Tibial artery (tissue), 4 donors: ENCODE data around the gene GBA2.
A peak's percentile ranks its signal among the peaks of the same experiment; 100 is the strongest.

ENCODE experiments used
- DNase-seq, 2 donors: peaks; one replicate each; pipeline ENCODE4 v3.0.0-alpha.2; 2019
- H3K27ac ChIP-seq, 2 donors: fragments of 200-600 bp; sonication (generic) in 1 of 2; 1 replicate in 1 of 2; 2 replicates in 1 of 2; pipeline ENCODE4 v1.5.1; 2018 to 2019; ENCODE audit warnings: mild to moderate bottlenecking in 1 of 2
- H3K27me3 ChIP-seq, 2 donors: fragments of 200-600 bp; sonication (generic) in 1 of 2; one replicate each; pipeline versions ENCODE4 v1.5.1 to v1.6.0; 2016 to 2019
- H3K36me3 ChIP-seq, 3 donors: fragments of 200-600 bp; sonication (generic) in 2 of 3; one replicate each; pipeline ENCODE4 v1.5.1; 2016 to 2019; ENCODE audit warnings: mild to moderate bottlenecking in 2 of 3
- H3K4me1 ChIP-seq, 4 donors: fragments of 200-600 bp; sonication (generic) in 2 of 4; 1 replicate in 3 of 4; 2 replicates in 1 of 4; pipeline ENCODE4 v1.5.1; 2016 to 2019
- H3K4me3 ChIP-seq, 2 donors: fragments of 200-600 bp; sonication (generic) in 1 of 2; 1 replicate in 1 of 2; 2 replicates in 1 of 2; pipeline ENCODE4 v1.5.1; 2018 to 2019; ENCODE audit warnings: mild to moderate bottlenecking in 2 of 2
- H3K9me3 ChIP-seq, 3 donors: fragments of 200-600 bp; sonication (generic) in 1 of 3; one replicate each; pipeline ENCODE4 v1.5.1; 2016 to 2019
- CTCF ChIP-seq, 2 experiments: fragments of 200-600 bp in 1 of 2; fragments of 450-650 bp in 1 of 2; IDR thresholded peaks; one replicate each; pipeline ENCODE4 v1.5.1; 2017 to 2019; ENCODE audit warnings: antibody characterized with exemption in 2 of 2, mild to moderate bottlenecking in 1 of 2, moderate library complexity in 1 of 2
- intact Hi-C: fragments of 100-400 bp; cut with DNase I; formaldehyde crosslinking; loops from one replicate; pipeline ENCODE4 v1.15.0; 2023; ENCODE audit warnings: low total_unique reads

GBA2 gene

GRCh38 chr9:35732800-35733541, 16.1 kb downstream of the GBA2 start:
- peak overlapping the region; percentile 65 to 93 for H3K4me3 ChIP-seq
- no peaks in the 10 kb centered on the region for H3K9me3 ChIP-seq
- H3K27me3 ChIP-seq = no peaks in the 10 kb centered on the region
- no peak for TF ChIP-seq CTCF (IDR thresholded peaks at IDR 0.05)
- intact Hi-C loops = loop anchor here (1.0 kb wide), 1 partner anchor 74 kb away; no protein-coding TSS in a partner anchor
- peaks cover 0 to 61% (median 46%) of the 10 kb centered on the region in 4 donors for H3K4me1 ChIP-seq
- no peak for DNase-seq
- peak overlapping the region; percentile 92 to 99 for H3K27ac ChIP-seq
- peaks cover 32 to 36% (median 35%) of the 10 kb centered on the region in 3 donors for H3K36me3 ChIP-seq

GRCh38 chr9:35732185-35732799, 16.7 kb downstream of the GBA2 start, which contains the start of the genes CREB3 and TLN1:
Gene CREB3 (plus strand): TSS chr9:35732666. CDS start chr9:35732773, 107 bp downstream.
Gene TLN1 (minus strand): TSS chr9:35732195. CDS start chr9:35725694, 6,501 bp downstream.
- Histone ChIP-seq H3K4me3 (peak within 1 kb of the TSS; percentile 65 to 93), H3K4me1 (peaks cover 0 to 68% (median 50%) of the 10 kb centered on the region in 4 donors), H3K9me3 (no peaks in the 10 kb centered on the region), H3K27me3 (no peaks in the 10 kb centered on the region), H3K27ac (peak within 1 kb of the TSS; percentile 92 to 99), H3K36me3 (peaks cover 25 to 29% (median 28%) of the 10 kb centered on the region in 3 donors)
- TF ChIP-seq CTCF (IDR thresholded peaks at IDR 0.05) = no peak
- peak; percentile 99 to 100 for DNase-seq
- intact Hi-C loops = loop anchor here (1.0 kb wide), 1 partner anchor 73 kb away; no protein-coding TSS in a partner anchor

- H3K4me3 ChIP-seq = peak overlapping the region; percentile 65 to 93
- H3K36me3 ChIP-seq = peaks cover 19 to 22% (median 21%) of the 10 kb centered on the region in 3 donors
- peak in 1 of 2 donors; percentile 58 for DNase-seq
- TF ChIP-seq CTCF (IDR thresholded peaks at IDR 0.05) = no peak
- H3K27ac ChIP-seq = peak overlapping the region; percentile 92 to 99
- H3K9me3 ChIP-seq = no peaks in the 10 kb centered on the region
- no peaks in the 10 kb centered on the region for H3K27me3 ChIP-seq
- peaks cover 0 to 75% (median 57%) of the 10 kb centered on the region in 4 donors for H3K4me1 ChIP-seq
- intact Hi-C loops = loop anchor here (1.0 kb wide), 1 partner anchor 72 kb away; no protein-coding TSS in a partner anchor
These were observed 17.4 kb downstream of the GBA2 start for GRCh38 chr9:35731415-35732184.

- Histone ChIP-seq H3K9me3 (no peaks in the 10 kb centered on the region), H3K27me3 (no peaks in the 10 kb centered on the region), H3K4me3 (peak overlapping the region; percentile 65 to 93), H3K4me1 (peaks cover 0 to 79% (median 64%) of the 10 kb centered on the region in 4 donors), H3K27ac (peak overlapping the region; percentile 92 to 99), H3K36me3 (peaks cover 12 to 21% (median 14%) of the 10 kb centered on the region in 3 donors)
- intact Hi-C loops = no loop called here
- no peak for TF ChIP-seq CTCF (IDR thresholded peaks at IDR 0.05)
- no peak for DNase-seq
These were observed 18.6 kb downstream of the GBA2 start for GRCh38 chr9:35730486-35730854.
